ENCODE measurements around the gene QRFP. TPM values are rescaled to one million over a fixed set of nuclear protein-coding genes. Genes with fewer than 3 reads are reported as not detected.

Gene QRFP
- polyA plus RNA-seq, 1 donor from 2014 or later, result not detected

DNA sequence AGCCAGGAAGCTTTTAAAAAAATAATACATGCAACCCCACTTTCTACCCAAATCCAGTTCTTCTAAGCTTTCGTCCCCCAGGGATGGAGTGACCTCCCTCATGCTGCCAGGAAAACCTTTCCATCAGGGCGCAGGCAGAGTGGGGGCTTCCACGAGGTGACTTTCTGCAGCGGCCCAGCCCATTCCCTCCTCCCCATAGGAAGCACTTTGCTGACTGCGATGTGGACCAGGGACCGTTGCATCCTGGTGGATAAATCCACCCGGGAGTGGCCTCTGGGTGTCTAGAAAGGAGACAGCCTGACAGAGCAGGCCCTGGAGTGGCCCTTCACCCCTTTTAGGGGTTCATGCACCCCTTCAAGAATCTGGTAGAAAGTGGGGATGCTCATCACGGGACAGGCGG lies 1.6 kb downstream of the QRFP start:
- Histone ChIP-seq H3K27me3 (ENCODE audit: insufficient read depth, low read depth, low read length) (no peaks in the 10 kb centered on the region), H3K9me3 (ENCODE audit: low read length) (no peaks in the 10 kb centered on the region), H3K9me2 (ENCODE audit: insufficient read depth, low read length) (no peaks in the 10 kb centered on the region), H3K4me2 (ENCODE audit: low read length) (no peak overlapping the region), H3K4me3 (ENCODE audit: low read length) (no peak overlapping the region), H2AFZ (ENCODE audit: low read depth, low read length) (no peak overlapping the region), H3F3A (ENCODE audit: insufficient read depth, low read length, poor library complexity, severe bottlenecking) (peaks cover 8% of the 10 kb centered on the region), H3K9ac (ENCODE audit: low read length) (no peak overlapping the region), H4K20me1 (ENCODE audit: insufficient read depth) (no peaks in the 10 kb centered on the region), H3K79me2 (replicated peaks; ENCODE audit: insufficient read depth, low read length) (no peaks in the 10 kb centered on the region), H3K36me3 (ENCODE audit: insufficient read depth, low read length) (no peaks in the 10 kb centered on the region), H3K27ac (ENCODE audit: low read length) (no peak overlapping the region)
- TF ChIP-seq EZH2 (IDR thresholded peaks at IDR 0.05; ENCODE audit: borderline replicate concordance, insufficient read depth, low read length, poor library complexity, severe bottlenecking) (no peak), MXI1 (conservative IDR thresholded peaks at IDR 0.05; ENCODE audit: poor library complexity, severe bottlenecking) (no peak), POLR2AphosphoS5 (IDR thresholded peaks at IDR 0.05) (no peak), RAD21 (conservative IDR thresholded peaks at IDR 0.05) (no peak)
- TF ChIP-seq, protein P1, sequence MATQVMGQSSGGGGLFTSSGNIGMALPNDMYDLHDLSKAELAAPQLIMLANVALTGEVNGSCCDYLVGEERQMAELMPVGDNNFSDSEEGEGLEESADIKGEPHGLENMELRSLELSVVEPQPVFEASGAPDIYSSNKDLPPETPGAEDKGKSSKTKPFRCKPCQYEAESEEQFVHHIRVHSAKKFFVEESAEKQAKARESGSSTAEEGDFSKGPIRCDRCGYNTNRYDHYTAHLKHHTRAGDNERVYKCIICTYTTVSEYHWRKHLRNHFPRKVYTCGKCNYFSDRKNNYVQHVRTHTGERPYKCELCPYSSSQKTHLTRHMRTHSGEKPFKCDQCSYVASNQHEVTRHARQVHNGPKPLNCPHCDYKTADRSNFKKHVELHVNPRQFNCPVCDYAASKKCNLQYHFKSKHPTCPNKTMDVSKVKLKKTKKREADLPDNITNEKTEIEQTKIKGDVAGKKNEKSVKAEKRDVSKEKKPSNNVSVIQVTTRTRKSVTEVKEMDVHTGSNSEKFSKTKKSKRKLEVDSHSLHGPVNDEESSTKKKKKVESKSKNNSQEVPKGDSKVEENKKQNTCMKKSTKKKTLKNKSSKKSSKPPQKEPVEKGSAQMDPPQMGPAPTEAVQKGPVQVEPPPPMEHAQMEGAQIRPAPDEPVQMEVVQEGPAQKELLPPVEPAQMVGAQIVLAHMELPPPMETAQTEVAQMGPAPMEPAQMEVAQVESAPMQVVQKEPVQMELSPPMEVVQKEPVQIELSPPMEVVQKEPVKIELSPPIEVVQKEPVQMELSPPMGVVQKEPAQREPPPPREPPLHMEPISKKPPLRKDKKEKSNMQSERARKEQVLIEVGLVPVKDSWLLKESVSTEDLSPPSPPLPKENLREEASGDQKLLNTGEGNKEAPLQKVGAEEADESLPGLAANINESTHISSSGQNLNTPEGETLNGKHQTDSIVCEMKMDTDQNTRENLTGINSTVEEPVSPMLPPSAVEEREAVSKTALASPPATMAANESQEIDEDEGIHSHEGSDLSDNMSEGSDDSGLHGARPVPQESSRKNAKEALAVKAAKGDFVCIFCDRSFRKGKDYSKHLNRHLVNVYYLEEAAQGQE (IDR thresholded peaks at IDR 0.05; ENCODE audit: borderline replicate concordance), result no peak

DNA sequence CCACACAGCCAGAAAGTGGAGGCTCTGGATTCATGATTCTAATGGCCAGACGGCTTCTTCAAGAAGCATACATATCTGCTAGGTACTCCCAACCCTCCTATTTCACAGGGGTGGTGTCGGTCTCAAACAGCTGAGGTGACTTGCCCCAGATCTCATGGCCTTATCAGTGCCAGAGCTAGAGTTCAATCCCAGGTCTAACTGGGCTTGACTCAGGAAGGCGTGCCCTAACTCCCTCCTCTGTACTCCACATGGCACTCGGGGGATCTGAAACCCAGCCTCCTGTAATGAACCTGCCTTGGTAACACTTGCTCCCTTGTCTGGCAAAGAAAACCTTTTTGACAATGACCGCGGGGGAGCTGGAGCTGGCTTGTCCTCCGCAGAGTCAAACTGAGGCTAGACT lies 2.1 kb downstream of the QRFP start:
- no peak overlapping the region for H3K9ac ChIP-seq (ENCODE audit: low read length)
- H3K79me2 ChIP-seq (replicated peaks; ENCODE audit: insufficient read depth, low read length), result no peaks in the 10 kb centered on the region
- TF ChIP-seq, protein P2, sequence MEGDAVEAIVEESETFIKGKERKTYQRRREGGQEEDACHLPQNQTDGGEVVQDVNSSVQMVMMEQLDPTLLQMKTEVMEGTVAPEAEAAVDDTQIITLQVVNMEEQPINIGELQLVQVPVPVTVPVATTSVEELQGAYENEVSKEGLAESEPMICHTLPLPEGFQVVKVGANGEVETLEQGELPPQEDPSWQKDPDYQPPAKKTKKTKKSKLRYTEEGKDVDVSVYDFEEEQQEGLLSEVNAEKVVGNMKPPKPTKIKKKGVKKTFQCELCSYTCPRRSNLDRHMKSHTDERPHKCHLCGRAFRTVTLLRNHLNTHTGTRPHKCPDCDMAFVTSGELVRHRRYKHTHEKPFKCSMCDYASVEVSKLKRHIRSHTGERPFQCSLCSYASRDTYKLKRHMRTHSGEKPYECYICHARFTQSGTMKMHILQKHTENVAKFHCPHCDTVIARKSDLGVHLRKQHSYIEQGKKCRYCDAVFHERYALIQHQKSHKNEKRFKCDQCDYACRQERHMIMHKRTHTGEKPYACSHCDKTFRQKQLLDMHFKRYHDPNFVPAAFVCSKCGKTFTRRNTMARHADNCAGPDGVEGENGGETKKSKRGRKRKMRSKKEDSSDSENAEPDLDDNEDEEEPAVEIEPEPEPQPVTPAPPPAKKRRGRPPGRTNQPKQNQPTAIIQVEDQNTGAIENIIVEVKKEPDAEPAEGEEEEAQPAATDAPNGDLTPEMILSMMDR (IDR thresholded peaks at IDR 0.05; ENCODE audit: poor library complexity, severe bottlenecking), result no peak
- no peaks in the 10 kb centered on the region for H4K20me1 ChIP-seq (ENCODE audit: insufficient read depth)
- H3K36me3 ChIP-seq (ENCODE audit: insufficient read depth, low read length), result no peaks in the 10 kb centered on the region
- H3K27ac ChIP-seq (ENCODE audit: low read length), result peak overlapping the region; percentile 97
- no peaks in the 10 kb centered on the region for H3K27me3 ChIP-seq (ENCODE audit: insufficient read depth, low read depth, low read length)
- no peak overlapping the region for H3K4me2 ChIP-seq (ENCODE audit: low read length)
- H2AFZ ChIP-seq (ENCODE audit: low read depth, low read length), result no peak overlapping the region
- no peaks in the 10 kb centered on the region for H3K9me3 ChIP-seq (ENCODE audit: low read length)
- H3F3A ChIP-seq (ENCODE audit: insufficient read depth, low read length, poor library complexity, severe bottlenecking), result peaks cover 8% of the 10 kb centered on the region
- H3K4me3 ChIP-seq (ENCODE audit: low read length), result no peak overlapping the region
- H3K9me2 ChIP-seq (ENCODE audit: insufficient read depth, low read length), result no peaks in the 10 kb centered on the region

DNA sequence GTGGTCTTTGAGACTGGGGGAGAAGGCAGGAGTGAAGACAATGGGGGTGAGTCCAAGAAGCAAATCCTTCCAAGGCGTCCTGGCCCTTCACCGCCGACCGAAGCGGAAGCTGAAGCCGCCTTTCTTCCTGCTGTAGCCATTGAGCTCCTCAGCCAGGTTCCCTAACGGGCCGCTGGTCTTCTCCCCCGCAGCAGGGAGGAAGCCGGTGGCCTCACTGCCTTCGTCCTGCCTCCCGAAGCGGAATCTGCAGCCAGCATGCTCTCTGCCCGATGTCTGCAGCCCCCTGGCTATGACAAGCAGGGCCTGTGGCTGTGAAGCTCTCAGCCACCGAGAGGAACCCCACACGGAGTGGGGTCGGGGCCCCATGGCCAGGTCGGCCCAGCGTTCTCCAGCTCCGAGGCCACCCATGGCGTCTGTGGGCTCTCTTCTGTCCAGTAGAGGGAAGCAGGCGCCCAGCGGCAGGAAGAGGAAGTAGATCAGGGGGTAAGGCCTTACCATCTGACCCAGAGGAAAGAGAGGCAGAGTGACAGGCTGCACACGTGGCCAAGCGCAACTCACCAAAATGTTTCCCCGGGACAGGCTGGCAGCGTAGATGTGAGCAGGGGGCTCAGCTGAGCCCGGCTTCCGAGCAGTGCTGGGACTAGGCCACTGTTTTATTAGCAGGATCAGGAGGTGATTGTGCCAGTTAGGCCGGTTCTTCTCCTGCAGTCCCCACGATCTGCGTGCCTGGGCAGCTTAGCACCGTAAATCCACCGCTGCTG lies 3.1 kb downstream of the QRFP start:
- Histone ChIP-seq H2AFZ (ENCODE audit: low read depth, low read length) (no peak overlapping the region), H3K36me3 (ENCODE audit: insufficient read depth, low read length) (no peaks in the 10 kb centered on the region), H4K20me1 (ENCODE audit: insufficient read depth) (no peaks in the 10 kb centered on the region), H3K79me2 (replicated peaks; ENCODE audit: insufficient read depth, low read length) (no peaks in the 10 kb centered on the region), H3K9ac (ENCODE audit: low read length) (peak overlapping the region; percentile 72), H3F3A (ENCODE audit: insufficient read depth, low read length, poor library complexity, severe bottlenecking) (peaks cover 8% of the 10 kb centered on the region), H3K9me3 (ENCODE audit: low read length) (no peaks in the 10 kb centered on the region), H3K9me2 (ENCODE audit: insufficient read depth, low read length) (no peaks in the 10 kb centered on the region), H3K27me3 (ENCODE audit: insufficient read depth, low read depth, low read length) (no peaks in the 10 kb centered on the region), H3K4me3 (ENCODE audit: low read length) (peak overlapping the region; percentile 55), H3K27ac (ENCODE audit: low read length) (peak overlapping the region; percentile 97), H3K4me2 (ENCODE audit: low read length) (no peak overlapping the region)
- no peak for TF ChIP-seq RAD21 (conservative IDR thresholded peaks at IDR 0.05)
- no peak for TF ChIP-seq TAF1 (IDR thresholded peaks at IDR 0.05; ENCODE audit: low read depth)
- TF ChIP-seq, protein P2 (IDR thresholded peaks at IDR 0.05; ENCODE audit: poor library complexity, severe bottlenecking), result no peak
- TF ChIP-seq POLR2AphosphoS5 (IDR thresholded peaks at IDR 0.05), result no peak
- TF ChIP-seq MXI1 (conservative IDR thresholded peaks at IDR 0.05; ENCODE audit: poor library complexity, severe bottlenecking), result no peak
- no peak for TF ChIP-seq EZH2 (IDR thresholded peaks at IDR 0.05; ENCODE audit: borderline replicate concordance, insufficient read depth, low read length, poor library complexity, severe bottlenecking)
- no peak for TF ChIP-seq EP300 (conservative IDR thresholded peaks at IDR 0.05; ENCODE audit: poor library complexity, severe bottlenecking)
- TF ChIP-seq, protein P1 (IDR thresholded peaks at IDR 0.05; ENCODE audit: borderline replicate concordance), result no peak
- no peak for TF ChIP-seq SMC3 (conservative IDR thresholded peaks at IDR 0.05; ENCODE audit: poor library complexity)

All from neural cell (in vitro differentiated cells).